Sigmoid colon (tissue), 4 donors: ENCODE measurements around the gene DNAJC17.

Source experiments
- EP300 ChIP-seq, 4 donors: sonication (generic); formaldehyde crosslinking; IDR thresholded peaks; one replicate each; pipeline ENCODE4 v1.6.1; 2017; ENCODE audit warnings: antibody characterized with exemption in 4 of 4
- POLR2A ChIP-seq, 2 donors: fragments of 450-650 bp; IDR thresholded peaks; one replicate each; pipeline ENCODE4 v1.6.1; 2016; ENCODE audit warnings: antibody characterized with exemption in 2 of 2, mild to moderate bottlenecking in 2 of 2, moderate library complexity in 2 of 2
- POLR2AphosphoS5 ChIP-seq, 4 donors: sonication (generic); formaldehyde crosslinking; IDR thresholded peaks; one replicate each; pipeline ENCODE4 v1.6.1; 2017; ENCODE audit warnings: antibody characterized with exemption in 4 of 4
- TF ChIP-seq, protein P1 (sequence below), 4 experiments: fragments of 450-650 bp in 3 of 4; fragments of 200-600 bp in 1 of 4; IDR thresholded peaks; one replicate each; pipeline ENCODE4 v1.5.1; 2016 to 2019; ENCODE audit warnings: antibody characterized with exemption in 4 of 4, mild to moderate bottlenecking in 3 of 4, moderate library complexity in 2 of 4

DNA sequence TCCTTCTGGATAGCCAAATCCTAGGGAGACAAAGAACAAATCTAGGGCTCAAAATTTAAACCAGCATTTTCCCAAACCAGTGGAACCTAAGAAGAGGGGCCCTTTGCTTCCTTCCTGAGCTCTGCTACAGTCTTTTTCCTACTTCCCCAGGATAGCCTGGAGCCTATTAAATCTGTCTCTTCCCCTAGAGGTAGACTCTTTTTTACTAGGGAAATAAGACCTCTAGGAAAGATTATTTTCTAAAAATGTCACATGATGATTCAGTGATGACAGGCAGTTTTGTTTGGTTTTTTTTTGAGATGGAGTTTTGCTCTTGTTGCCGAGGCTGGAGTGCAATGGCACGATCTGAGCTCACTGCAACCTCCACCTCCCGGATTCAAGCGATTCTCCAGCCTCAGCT lies 70.7 kb downstream of the DNAJC17 start:
- TF ChIP-seq POLR2AphosphoS5 (IDR thresholded peaks at IDR 0.05): no peak
- TF ChIP-seq, protein P1, sequence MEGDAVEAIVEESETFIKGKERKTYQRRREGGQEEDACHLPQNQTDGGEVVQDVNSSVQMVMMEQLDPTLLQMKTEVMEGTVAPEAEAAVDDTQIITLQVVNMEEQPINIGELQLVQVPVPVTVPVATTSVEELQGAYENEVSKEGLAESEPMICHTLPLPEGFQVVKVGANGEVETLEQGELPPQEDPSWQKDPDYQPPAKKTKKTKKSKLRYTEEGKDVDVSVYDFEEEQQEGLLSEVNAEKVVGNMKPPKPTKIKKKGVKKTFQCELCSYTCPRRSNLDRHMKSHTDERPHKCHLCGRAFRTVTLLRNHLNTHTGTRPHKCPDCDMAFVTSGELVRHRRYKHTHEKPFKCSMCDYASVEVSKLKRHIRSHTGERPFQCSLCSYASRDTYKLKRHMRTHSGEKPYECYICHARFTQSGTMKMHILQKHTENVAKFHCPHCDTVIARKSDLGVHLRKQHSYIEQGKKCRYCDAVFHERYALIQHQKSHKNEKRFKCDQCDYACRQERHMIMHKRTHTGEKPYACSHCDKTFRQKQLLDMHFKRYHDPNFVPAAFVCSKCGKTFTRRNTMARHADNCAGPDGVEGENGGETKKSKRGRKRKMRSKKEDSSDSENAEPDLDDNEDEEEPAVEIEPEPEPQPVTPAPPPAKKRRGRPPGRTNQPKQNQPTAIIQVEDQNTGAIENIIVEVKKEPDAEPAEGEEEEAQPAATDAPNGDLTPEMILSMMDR (IDR thresholded peaks at IDR 0.05): no peak
- TF ChIP-seq POLR2A (IDR thresholded peaks at IDR 0.05): no peak
- TF ChIP-seq EP300 (IDR thresholded peaks at IDR 0.05): no peak
